A673 (cell line): ENCODE measurements around the gene CTNNA3. TPM values are rescaled to one million over a fixed set of nuclear protein-coding genes. Genes with fewer than 3 reads are reported as not detected.

ENCODE experiments used
- BruUV-seq: library from RNA; stranded (reverse); fragments of 400-500 nt; replicated peaks from 2 replicates; lab custom pipeline; 2021; lab: Mats Ljungman, UMichigan
- CTCF ChIA-PET: fragments of 300-600 bp; sonication (Branson Sonifier 250); formaldehyde crosslinking; loops from one replicate; lab custom pipeline; 2022; ENCODE audit warnings: antibody characterized with exemption; lab: Charles Lee
- POLR2A ChIA-PET: fragments of 300-600 bp; sonication (Branson Sonifier 250); formaldehyde crosslinking; loops from one replicate; lab custom pipeline; 2022; ENCODE audit warnings: antibody characterized with exemption; ENCODE audit not compliant: low non-redundant PET; lab: Charles Lee
- DNase-seq: peaks from one replicate; pipeline ENCODE4 v3.0.0-alpha.2; 2015; ENCODE audit warnings: low spot score
- H3K27ac ChIP-seq: fragments of 200-600 bp; sonication (generic); 2 replicates; pipeline ENCODE4 v1.5.1; 2016; ENCODE audit warnings: mixed run types, low read depth, mild to moderate bottlenecking, mixed read lengths, antibody characterized with exemption, low read length; ENCODE audit not compliant: poor library complexity, severe bottlenecking
- H3K27me3 ChIP-seq: fragments of 200-600 bp; sonication (generic); replicated peaks from 2 replicates; pipeline ENCODE4 v1.6.1; 2017; ENCODE audit warnings: mixed run types, low read depth, mild to moderate bottlenecking, mixed read lengths, antibody characterized with exemption, low read length; ENCODE audit not compliant: insufficient read depth, poor library complexity
- H3K36me3 ChIP-seq: fragments of 200-600 bp; sonication (generic); 2 replicates; pipeline ENCODE4 v1.6.1; 2016; ENCODE audit warnings: mixed run types, mild to moderate bottlenecking, mixed read lengths, antibody characterized with exemption, low read length; ENCODE audit not compliant: insufficient read depth, poor library complexity, severe bottlenecking
- H3K4me1 ChIP-seq: fragments of 200-600 bp; sonication (generic); 2 replicates; pipeline ENCODE4 v1.6.1; 2017; ENCODE audit warnings: mixed run types, mild to moderate bottlenecking, mixed read lengths, antibody characterized with exemption, low read length; ENCODE audit not compliant: insufficient read depth, poor library complexity, severe bottlenecking
- H3K4me3 ChIP-seq: fragments of 200-600 bp; sonication (generic); 2 replicates; pipeline ENCODE4 v1.5.1; 2016; ENCODE audit warnings: low read depth, mixed run types, mild to moderate bottlenecking, mixed read lengths, low read length; ENCODE audit not compliant: poor library complexity, severe bottlenecking
- H3K9me3 ChIP-seq: fragments of 200-600 bp; sonication (generic); 2 replicates; pipeline ENCODE4 v1.6.1; 2016; ENCODE audit warnings: mixed run types, low read depth, mild to moderate bottlenecking, mixed read lengths, antibody characterized with exemption, low read length; ENCODE audit not compliant: poor library complexity, severe bottlenecking
- EZH2 ChIP-seq: fragments of 200-600 bp; sonication (generic); IDR thresholded peaks from 2 replicates; pipeline ENCODE4 v1.6.1; 2017; ENCODE audit warnings: borderline replicate concordance, low read depth, mild to moderate bottlenecking, mixed read lengths, antibody characterized with exemption, low read length; ENCODE audit not compliant: poor library complexity, severe bottlenecking
- intact Hi-C: fragments of 100-400 bp; cut with micrococcal nuclease; formaldehyde crosslinking; loops from one replicate; pipeline ENCODE4 v1.10.0; 2022; ENCODE audit not compliant: unreplicated experiment
- total RNA-seq: library from RNA; stranded (reverse); gene quantifications from 2 replicates; pipeline ENCODE4 v1.2.3, GENCODE V29; 2021
- TF ChIP-seq, protein P1 (sequence below): fragments of 300-800, 200-600 bp; sonication (generic); conservative IDR thresholded peaks from 2 replicates; pipeline ENCODE4 v1.5.1; 2017; ENCODE audit warnings: low read depth, mild to moderate bottlenecking, antibody characterized with exemption, low read length, moderate library complexity, mixed read lengths

CTNNA3 gene
- total RNA-seq, 1 experiment from 2014 or later = not detected

DNA sequence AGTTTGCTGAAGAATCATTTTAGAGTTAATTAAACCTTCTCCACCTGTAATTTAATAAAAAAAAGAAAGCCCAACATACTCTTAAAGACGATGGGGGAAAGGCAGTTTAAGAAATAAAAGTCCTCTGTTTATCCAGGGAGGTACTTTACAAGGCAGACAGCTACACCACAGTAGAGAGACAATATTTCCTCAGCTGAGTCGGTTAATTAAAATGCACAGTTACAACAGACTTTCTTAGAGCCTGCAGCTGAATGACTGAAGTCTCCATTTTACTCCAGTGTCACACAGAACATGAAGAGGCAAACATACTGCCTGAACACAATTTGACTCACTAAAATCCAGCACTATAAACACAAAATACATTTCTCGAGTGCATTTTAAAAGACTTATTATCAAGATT is 755.0 kb downstream of the CTNNA3 start:
- Histone ChIP-seq H3K36me3 (no peaks in the 10 kb centered on the region), H3K27ac (no peak overlapping the region), H3K27me3 (no peaks in the 10 kb centered on the region), H3K9me3 (no peaks in the 10 kb centered on the region), H3K4me3 (no peak overlapping the region), H3K4me1 (no peaks in the 10 kb centered on the region)
- no peak for DNase-seq
- BruUV-seq = no TSS peak
- ChIA-PET CTCF (no interaction called here), POLR2A (no interaction called here)
- intact Hi-C loops = no loop called here
- TF ChIP-seq EZH2 = no peak
- TF ChIP-seq, protein P1, sequence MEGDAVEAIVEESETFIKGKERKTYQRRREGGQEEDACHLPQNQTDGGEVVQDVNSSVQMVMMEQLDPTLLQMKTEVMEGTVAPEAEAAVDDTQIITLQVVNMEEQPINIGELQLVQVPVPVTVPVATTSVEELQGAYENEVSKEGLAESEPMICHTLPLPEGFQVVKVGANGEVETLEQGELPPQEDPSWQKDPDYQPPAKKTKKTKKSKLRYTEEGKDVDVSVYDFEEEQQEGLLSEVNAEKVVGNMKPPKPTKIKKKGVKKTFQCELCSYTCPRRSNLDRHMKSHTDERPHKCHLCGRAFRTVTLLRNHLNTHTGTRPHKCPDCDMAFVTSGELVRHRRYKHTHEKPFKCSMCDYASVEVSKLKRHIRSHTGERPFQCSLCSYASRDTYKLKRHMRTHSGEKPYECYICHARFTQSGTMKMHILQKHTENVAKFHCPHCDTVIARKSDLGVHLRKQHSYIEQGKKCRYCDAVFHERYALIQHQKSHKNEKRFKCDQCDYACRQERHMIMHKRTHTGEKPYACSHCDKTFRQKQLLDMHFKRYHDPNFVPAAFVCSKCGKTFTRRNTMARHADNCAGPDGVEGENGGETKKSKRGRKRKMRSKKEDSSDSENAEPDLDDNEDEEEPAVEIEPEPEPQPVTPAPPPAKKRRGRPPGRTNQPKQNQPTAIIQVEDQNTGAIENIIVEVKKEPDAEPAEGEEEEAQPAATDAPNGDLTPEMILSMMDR = no peak

DNA sequence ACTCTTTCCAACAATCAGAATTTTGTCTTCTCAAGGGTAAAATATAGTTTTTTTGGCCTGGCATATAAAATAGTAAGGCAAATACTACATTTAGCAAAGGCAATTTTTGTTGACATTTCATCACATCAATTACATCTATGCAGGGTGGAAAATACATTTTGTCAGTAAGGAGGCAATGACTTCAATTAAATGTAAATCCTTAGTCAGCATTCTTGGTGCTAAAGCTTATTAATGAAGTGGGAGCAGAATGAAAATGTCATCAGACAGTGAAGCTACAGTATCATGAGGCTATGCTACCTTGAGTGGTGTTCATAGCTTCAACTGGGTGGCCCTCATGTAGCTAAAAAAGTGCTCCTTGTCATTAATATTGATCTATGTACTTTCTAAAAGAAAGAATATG is 761.3 kb downstream of the CTNNA3 start:
- no peak overlapping the region for H3K4me3 ChIP-seq
- POLR2A ChIA-PET = no interaction called here

DNA sequence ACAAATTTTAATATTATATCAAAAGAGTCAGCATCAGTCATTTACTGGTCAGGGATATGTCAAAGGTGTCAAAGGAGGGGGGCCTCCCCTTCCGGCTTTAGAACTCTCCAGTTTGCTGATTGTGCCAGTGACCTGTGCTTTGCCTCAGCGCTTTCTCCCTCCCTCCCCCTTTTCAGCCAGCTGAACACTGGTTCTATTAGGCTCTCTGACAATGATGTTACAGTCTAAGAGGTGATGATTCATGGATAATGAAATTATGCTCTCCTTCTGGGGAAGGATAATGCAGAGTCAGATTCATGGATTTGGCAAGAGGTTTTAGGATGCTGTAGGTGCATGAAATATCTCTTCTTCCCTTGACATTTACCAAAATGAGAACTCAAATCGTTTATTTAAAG is 764.0 kb downstream of the CTNNA3 start:
- no peak overlapping the region for H3K4me3 ChIP-seq
- no TSS peak for BruUV-seq
- intact Hi-C loops = loop anchor here (5.0 kb wide), 2 partner anchors 590 to 750 kb away; no protein-coding TSS in a partner anchor

More for the DNA sequence above, 761.3 kb downstream of the CTNNA3 start:
- intact Hi-C loops = loop anchor here (5.0 kb wide), 2 partner anchors 588 to 752 kb away; no protein-coding TSS in a partner anchor
- Histone ChIP-seq H3K27ac (no peak overlapping the region), H3K27me3 (peaks cover 8% of the 10 kb centered on the region), H3K9me3 (no peaks in the 10 kb centered on the region), H3K36me3 (no peaks in the 10 kb centered on the region), H3K4me1 (no peaks in the 10 kb centered on the region)
- TF ChIP-seq, protein P1 = no peak
- TF ChIP-seq EZH2 = no peak
- no peak for DNase-seq
- no TSS peak for BruUV-seq
- CTCF ChIA-PET = no interaction called here

More for the DNA sequence above, 764.0 kb downstream of the CTNNA3 start:
- Histone ChIP-seq H3K27me3 (peaks cover 36% of the 10 kb centered on the region), H3K4me1 (no peaks in the 10 kb centered on the region), H3K36me3 (no peaks in the 10 kb centered on the region), H3K9me3 (no peaks in the 10 kb centered on the region), H3K27ac (no peak overlapping the region)
- POLR2A ChIA-PET = no interaction called here
- DNase-seq = no peak
- no peak for TF ChIP-seq EZH2
- TF ChIP-seq, protein P1 = no peak
- CTCF ChIA-PET = interaction anchor here (1.1 kb wide), 1 partner anchor 13 kb away, joined by 4 read pairs; no protein-coding TSS in a partner anchor
